Gastrocnemius medialis (tissue), 4 donors: Measurements from ENCODE around the gene TES. TPM values are rescaled to one million over a fixed set of nuclear protein-coding genes. Genes with fewer than 3 reads are reported as not detected.
"Not testable (repeated sequence)": the region's sequence is repeated elsewhere in the genome, so short reads cannot be mapped to it uniquely, and the experiment has no call there.

Source experiments
- ATAC-seq, 2 donors: fragments of 150-250 bp; one replicate each; pipeline ENCODE4 v1.9.1; 2016
- DNase-seq, 2 donors: peaks; one replicate each; pipeline ENCODE4 v3.0.0-alpha.2; 2019
- H3K27ac ChIP-seq, 4 donors: fragments of 200-600 bp; sonication (generic); 1 replicate in 1 of 4; 2 replicates in 3 of 4; pipeline ENCODE4 v1.5.1; 2016 to 2018; ENCODE audit warnings: mild to moderate bottlenecking in 2 of 4, moderate library complexity in 1 of 4
- H3K27me3 ChIP-seq, 3 donors: fragments of 200-600 bp; sonication (generic) in 2 of 3; 1 replicate in 1 of 3; 2 replicates in 2 of 3; pipeline versions ENCODE4 v1.5.1 to v1.6.0; 2016 to 2019; ENCODE audit warnings: mild to moderate bottlenecking in 1 of 3, moderate library complexity in 1 of 3
- H3K36me3 ChIP-seq, 2 donors: fragments of 200-600 bp; sonication (generic) in 1 of 2; one replicate each; pipeline ENCODE4 v1.5.1; 2017 to 2018
- H3K4me1 ChIP-seq, 2 donors: fragments of 200-600 bp; sonication (generic) in 1 of 2; one replicate each; pipeline ENCODE4 v1.5.1; 2016 to 2017; ENCODE audit warnings: mild to moderate bottlenecking in 2 of 2
- H3K4me3 ChIP-seq, 4 donors: fragments of 200-600 bp; sonication (generic) in 3 of 4; 1 replicate in 1 of 4; 2 replicates in 3 of 4; pipeline ENCODE4 v1.5.1; 2016 to 2019; ENCODE audit warnings: mild to moderate bottlenecking in 2 of 4
- H3K9me3 ChIP-seq, 3 donors: fragments of 200-600 bp; sonication (generic) in 2 of 3; 1 replicate in 1 of 3; 2 replicates in 2 of 3; pipeline ENCODE4 v1.5.1; 2016 to 2019
- CTCF ChIP-seq, 5 experiments: fragments of 450-650 bp in 3 of 5; fragments of 200-600 bp in 2 of 5; sonication (generic) in 2 of 5; IDR thresholded peaks in 4 of 5; conservative IDR thresholded peaks in 1 of 5; 1 replicate in 4 of 5; 2 replicates in 1 of 5; pipeline ENCODE4 v1.5.1; 2016 to 2019; ENCODE audit warnings: antibody characterized with exemption in 5 of 5, mild to moderate bottlenecking in 3 of 5, moderate library complexity in 3 of 5
- POLR2A ChIP-seq, 2 donors: fragments of 450-650 bp; IDR thresholded peaks; one replicate each; pipeline ENCODE4 v1.6.1; 2017; ENCODE audit warnings: antibody characterized with exemption in 2 of 2, mild to moderate bottlenecking in 2 of 2, moderate library complexity in 2 of 2
- in situ Hi-C, 4 donors: fragments of 200-750 bp; cut with MboI; loops; one replicate each; pipeline versions ENCODE4 v1.15.0 to v1.8.0; 2017; ENCODE audit warnings: low sequenced_read_pairs in 4 of 4
- intact Hi-C: fragments of 100-400 bp; cut with DNase I; formaldehyde crosslinking; loops from one replicate; pipeline ENCODE4 v1.15.1; 2023; ENCODE audit warnings: low total_unique reads
- total RNA-seq, 4 donors: library from RNA; depleted of rRNA; stranded (reverse); fragments of >200 nt; gene quantifications; one replicate each; pipeline versions ENCODE4 v1.1.0 to v1.2.3, GENCODE V29; 2016

Gene TES
- total RNA-seq, 4 donors from 2014 or later, result 4.9 to 8.7 (median 6.2) TPM

GRCh38 chr7:116173051-116174028 lies 37.0 kb upstream of the TES start:
- no peaks in the 10 kb centered on the region for H3K4me1 ChIP-seq
- in situ Hi-C loops, result loop anchor here in 3 of 4 donors (10.0 to 25.0 kb wide), 2 partner anchors 421 to 639 kb away; no protein-coding TSS in a partner anchor
- peak in 1 of 2 donors; percentile 46 for ATAC-seq

GRCh38 chr7:116175095-116175494 lies 35.2 kb upstream of the TES start:
- not testable (repeated sequence) for H3K9me3 ChIP-seq, DNase-seq, ATAC-seq, H3K27me3 ChIP-seq, H3K27ac ChIP-seq, H3K36me3 ChIP-seq, H3K4me3 ChIP-seq, H3K4me1 ChIP-seq
- intact Hi-C loops, result loop anchor here (10.0 kb wide), 1 partner anchor 410 kb away; no protein-coding TSS in a partner anchor
- in situ Hi-C loops, result loop anchor here in 2 of 4 donors (5.0 to 10.0 kb wide), 2 partner anchors 62 to 420 kb away; no protein-coding TSS in a partner anchor

More at GRCh38 chr7:116173051-116174028, 37.0 kb upstream of the TES start:
- no peak for DNase-seq
- Histone ChIP-seq H3K4me3 (no peak overlapping the region), H3K27me3 (no peaks in the 10 kb centered on the region), H3K36me3 (no peaks in the 10 kb centered on the region), H3K27ac (no peak overlapping the region), H3K9me3 (no peaks in the 10 kb centered on the region)
- TF ChIP-seq CTCF (IDR thresholded peaks at IDR 0.05 in 4 of 5, conservative IDR thresholded peaks at IDR 0.05 in 1 of 5) (peak in 4 of 5 experiments; percentile 20 to 53 (median 42)), POLR2A (IDR thresholded peaks at IDR 0.05) (no peak)
- intact Hi-C loops, result loop anchor here (2.0 to 10.0 kb wide), 3 partner anchors 63 to 634 kb away; no protein-coding TSS in a partner anchor

- no peak for TF ChIP-seq POLR2A (IDR thresholded peaks at IDR 0.05)
- TF ChIP-seq CTCF (IDR thresholded peaks at IDR 0.05 in 4 of 5, conservative IDR thresholded peaks at IDR 0.05 in 1 of 5), result no peak
- no peaks in the 10 kb centered on the region for H3K36me3 ChIP-seq
- DNase-seq (no peak), ATAC-seq (no peak)
- in situ Hi-C loops, result loop anchor here in 2 of 4 donors (5.0 to 10.0 kb wide), 2 partner anchors 61 to 419 kb away; no protein-coding TSS in a partner anchor
- no peak overlapping the region for H3K4me3 ChIP-seq
- no peaks in the 10 kb centered on the region for H3K9me3 ChIP-seq
- H3K27me3 ChIP-seq, result no peaks in the 10 kb centered on the region
- H3K27ac ChIP-seq, result no peak overlapping the region
- intact Hi-C loops, result loop anchor here (10.0 kb wide), 1 partner anchor 409 kb away; no protein-coding TSS in a partner anchor
- H3K4me1 ChIP-seq, result no peaks in the 10 kb centered on the region
Observed at GRCh38 chr7:116176226-116176625, 34.1 kb upstream of the TES start.

GRCh38 chr7:116177009-116177408 lies 33.3 kb upstream of the TES start:
- intact Hi-C loops, result loop anchor here (10.0 kb wide), 1 partner anchor 408 kb away; no protein-coding TSS in a partner anchor
- no peaks in the 10 kb centered on the region for H3K36me3 ChIP-seq
- H3K9me3 ChIP-seq, result no peaks in the 10 kb centered on the region
- H3K4me3 ChIP-seq, result no peak overlapping the region
- H3K27me3 ChIP-seq, result no peaks in the 10 kb centered on the region
- in situ Hi-C loops, result loop anchor here in 2 of 4 donors (5.0 to 10.0 kb wide), 2 partner anchors 60 to 418 kb away; no protein-coding TSS in a partner anchor
- H3K4me1 ChIP-seq, result no peaks in the 10 kb centered on the region
- DNase-seq (no peak), ATAC-seq (no peak)
- TF ChIP-seq POLR2A (IDR thresholded peaks at IDR 0.05) (no peak), CTCF (IDR thresholded peaks at IDR 0.05 in 4 of 5, conservative IDR thresholded peaks at IDR 0.05 in 1 of 5) (no peak)
- H3K27ac ChIP-seq, result no peak overlapping the region

- Histone ChIP-seq H3K27ac (no peak overlapping the region), H3K4me1 (no peaks in the 10 kb centered on the region), H3K9me3 (no peaks in the 10 kb centered on the region), H3K36me3 (no peaks in the 10 kb centered on the region), H3K27me3 (no peaks in the 10 kb centered on the region), H3K4me3 (no peak overlapping the region)
- DNase-seq, result no peak
- intact Hi-C loops (no loop called here), in situ Hi-C loops (no loop called here)
- peak; percentile 35 to 56 (median 49) for TF ChIP-seq CTCF (IDR thresholded peaks at IDR 0.05 in 4 of 5, conservative IDR thresholded peaks at IDR 0.05 in 1 of 5)
- TF ChIP-seq POLR2A (IDR thresholded peaks at IDR 0.05), result no peak
- peak in 1 of 2 donors; percentile 19 for ATAC-seq
Observed at GRCh38 chr7:116180302-116180701, 30.0 kb upstream of the TES start.
